ENCODE data around the gene CFAP141. TPM values are rescaled to one million over a fixed set of nuclear protein-coding genes. Genes with fewer than 3 reads are reported as not detected.

The CFAP141 gene
- total RNA-seq, 1 experiment from 2014 or later = not detected

DNA sequence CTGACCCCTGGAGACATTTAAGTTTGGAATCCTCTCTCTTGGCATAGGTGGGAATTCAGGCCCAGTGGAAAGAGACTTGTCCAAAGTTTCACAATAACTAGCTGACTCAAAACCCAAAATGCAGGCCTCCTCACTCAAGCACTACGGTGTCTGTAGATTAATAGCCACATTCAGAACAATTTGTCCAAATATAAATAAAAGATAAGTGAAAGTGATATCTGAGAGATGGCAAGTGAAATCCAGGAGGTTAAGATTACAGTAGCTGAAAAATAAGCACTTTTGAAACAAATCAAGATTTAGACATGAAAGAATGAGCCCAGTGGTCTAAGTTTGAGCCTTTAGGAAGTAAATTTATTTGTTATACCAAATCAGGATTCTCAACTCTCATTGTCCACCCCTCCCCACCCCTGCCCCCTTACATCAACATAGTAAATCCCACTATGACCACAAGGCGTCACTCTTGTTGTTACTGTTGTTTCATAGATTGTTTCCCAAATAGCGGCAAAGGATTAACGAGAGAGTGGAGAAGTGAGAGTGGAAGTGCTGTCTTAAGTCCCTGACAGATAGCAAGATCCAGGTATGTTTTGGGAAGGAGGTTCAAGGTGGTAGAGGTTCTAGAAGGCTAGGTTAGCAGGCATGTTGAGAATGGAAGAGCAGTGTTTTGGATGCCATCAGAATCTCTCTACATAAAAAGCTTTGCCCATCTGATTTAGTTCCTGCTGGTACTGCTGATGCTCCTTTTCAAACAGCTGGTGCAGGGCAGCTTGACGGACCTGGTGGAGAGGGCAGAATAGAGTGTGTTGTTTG lies 7.2 kb downstream of the CFAP141 start:
- Mint-ChIP-seq H3K9me3 (ENCODE audit: unreplicated experiment) (no peaks in the 10 kb centered on the region), H3K4me3 (ENCODE audit: unreplicated experiment) (no peak overlapping the region), H3K27me3 (ENCODE audit: insufficient read depth, unreplicated experiment) (no peaks in the 10 kb centered on the region), H3K27ac (ENCODE audit: low read depth, unreplicated experiment) (no peak overlapping the region), H3K4me1 (ENCODE audit: insufficient read depth, unreplicated experiment) (peaks cover 12% of the 10 kb centered on the region), H3K36me3 (ENCODE audit: insufficient read depth, unreplicated experiment) (no peaks in the 10 kb centered on the region)
- TF ChIP-seq, protein P1, sequence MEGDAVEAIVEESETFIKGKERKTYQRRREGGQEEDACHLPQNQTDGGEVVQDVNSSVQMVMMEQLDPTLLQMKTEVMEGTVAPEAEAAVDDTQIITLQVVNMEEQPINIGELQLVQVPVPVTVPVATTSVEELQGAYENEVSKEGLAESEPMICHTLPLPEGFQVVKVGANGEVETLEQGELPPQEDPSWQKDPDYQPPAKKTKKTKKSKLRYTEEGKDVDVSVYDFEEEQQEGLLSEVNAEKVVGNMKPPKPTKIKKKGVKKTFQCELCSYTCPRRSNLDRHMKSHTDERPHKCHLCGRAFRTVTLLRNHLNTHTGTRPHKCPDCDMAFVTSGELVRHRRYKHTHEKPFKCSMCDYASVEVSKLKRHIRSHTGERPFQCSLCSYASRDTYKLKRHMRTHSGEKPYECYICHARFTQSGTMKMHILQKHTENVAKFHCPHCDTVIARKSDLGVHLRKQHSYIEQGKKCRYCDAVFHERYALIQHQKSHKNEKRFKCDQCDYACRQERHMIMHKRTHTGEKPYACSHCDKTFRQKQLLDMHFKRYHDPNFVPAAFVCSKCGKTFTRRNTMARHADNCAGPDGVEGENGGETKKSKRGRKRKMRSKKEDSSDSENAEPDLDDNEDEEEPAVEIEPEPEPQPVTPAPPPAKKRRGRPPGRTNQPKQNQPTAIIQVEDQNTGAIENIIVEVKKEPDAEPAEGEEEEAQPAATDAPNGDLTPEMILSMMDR (IDR thresholded peaks at IDR 0.05; ENCODE audit: unreplicated experiment) = peak; percentile 45
- peak; percentile 80 for DNase-seq (ENCODE audit: unreplicated experiment)
- intact Hi-C loops (cut with micrococcal nuclease) = no loop called here
- POLR2A ChIA-PET = interaction anchor here (0.6 to 10.3 kb wide), 12 partner anchors 8 to 278 kb away, joined by 3 to 167 read pairs (median 4); partner anchors contain the start of gene UBAP2L
- no TSS peak for BruUV-seq (replicated peaks)
- CTCF ChIA-PET = interaction anchor here (0.6 to 3.2 kb wide), 31 partner anchors 8 to 374 kb away, joined by 3 to 29 read pairs (median 4); partner anchors contain the start of genes HAX1 and UBAP2L

DNA sequence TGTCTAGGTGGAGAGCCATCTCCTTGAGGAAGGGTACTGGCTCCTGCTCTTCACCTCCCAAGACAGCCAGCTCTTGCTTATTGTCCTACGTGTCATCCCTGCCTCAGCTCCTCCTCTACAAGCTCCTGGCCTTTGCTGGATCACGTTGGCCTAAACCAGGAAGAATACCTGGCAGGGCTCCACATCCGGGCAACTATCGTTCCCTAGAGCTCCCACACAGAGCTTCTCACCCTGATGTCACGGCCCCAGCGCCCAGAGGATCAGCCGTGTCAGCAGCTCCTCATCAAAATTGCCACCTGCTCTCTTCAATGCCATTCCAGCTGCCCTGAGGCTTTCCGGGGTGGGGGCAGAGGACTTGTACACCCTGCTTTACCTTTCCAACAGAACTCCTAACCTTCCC lies 12.3 kb downstream of the CFAP141 start:
- Mint-ChIP-seq H3K36me3 (ENCODE audit: insufficient read depth, unreplicated experiment) (no peaks in the 10 kb centered on the region), H3K9me3 (ENCODE audit: unreplicated experiment) (no peaks in the 10 kb centered on the region), H3K4me1 (ENCODE audit: insufficient read depth, unreplicated experiment) (peaks cover 19% of the 10 kb centered on the region), H3K4me3 (ENCODE audit: unreplicated experiment) (no peak overlapping the region), H3K27ac (ENCODE audit: low read depth, unreplicated experiment) (peak overlapping the region; percentile 81), H3K27me3 (ENCODE audit: insufficient read depth, unreplicated experiment) (peaks cover 23% of the 10 kb centered on the region)
- POLR2A ChIA-PET = interaction anchor here (0.9 to 4.1 kb wide), 9 partner anchors 11 to 218 kb away, joined by 3 to 58 read pairs (median 4); partner anchors contain the start of genes RPS27 and UBAP2L
- BruUV-seq (replicated peaks) = no TSS peak
- intact Hi-C loops (cut with micrococcal nuclease) = no loop called here
- peak; percentile 87 for DNase-seq (ENCODE audit: unreplicated experiment)
- CTCF ChIA-PET = interaction anchor here (0.6 to 1.6 kb wide), 8 partner anchors 10 to 222 kb away, joined by 3 to 5 read pairs (median 3); no protein-coding TSS in a partner anchor
- TF ChIP-seq, protein P1 (IDR thresholded peaks at IDR 0.05; ENCODE audit: unreplicated experiment) = no peak

DNA sequence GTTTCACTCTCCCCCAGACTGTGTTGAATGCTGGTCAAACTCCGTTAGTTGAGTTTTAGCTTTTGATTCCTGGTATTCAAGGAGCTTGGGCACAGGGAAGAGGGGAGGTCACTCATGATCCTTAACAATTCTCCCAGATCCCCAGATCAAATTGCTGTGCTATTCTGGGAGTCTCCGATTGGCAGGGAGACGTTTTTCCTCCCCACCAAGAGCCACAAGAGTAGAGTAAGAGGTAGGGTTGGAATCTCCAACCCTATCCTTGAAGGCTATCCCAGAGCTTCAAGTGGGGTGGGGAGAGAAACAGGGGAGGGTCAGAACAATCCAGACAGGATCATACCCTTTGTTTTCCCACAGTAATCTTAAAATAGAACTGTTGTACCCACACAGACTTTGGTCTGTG lies 13.7 kb downstream of the CFAP141 start:
- intact Hi-C loops (cut with micrococcal nuclease) = no loop called here
- POLR2A ChIA-PET = interaction anchor here (0.7 to 2.8 kb wide), 5 partner anchors 8 to 129 kb away, joined by 3 to 13 read pairs (median 4); partner anchors contain the start of genes AQP10 and UBAP2L
- H3K27me3 Mint-ChIP-seq (ENCODE audit: insufficient read depth, unreplicated experiment) = peaks cover 23% of the 10 kb centered on the region

More for the DNA sequence above, 13.7 kb downstream of the CFAP141 start:
- CTCF ChIA-PET = interaction anchor here (0.6 to 1.6 kb wide), 4 partner anchors 9 to 349 kb away, joined by 3 to 5 read pairs (median 3); no protein-coding TSS in a partner anchor
- no TSS peak for BruUV-seq (replicated peaks)
- TF ChIP-seq, protein P1 (IDR thresholded peaks at IDR 0.05; ENCODE audit: unreplicated experiment) = no peak
- Mint-ChIP-seq H3K4me1 (ENCODE audit: insufficient read depth, unreplicated experiment) (peaks cover 19% of the 10 kb centered on the region), H3K4me3 (ENCODE audit: unreplicated experiment) (no peak overlapping the region), H3K36me3 (ENCODE audit: insufficient read depth, unreplicated experiment) (no peaks in the 10 kb centered on the region), H3K27ac (ENCODE audit: low read depth, unreplicated experiment) (no peak overlapping the region), H3K9me3 (ENCODE audit: unreplicated experiment) (no peaks in the 10 kb centered on the region)
- DNase-seq (ENCODE audit: unreplicated experiment) = no peak
